Activated naive CD4-positive, alpha-beta T cell treated with anti-CD3 and anti-CD28 coated beads, Interleukin-2, amount 50 U/mL, for 16 hours (primary cell): ENCODE data around the gene NAALAD2.
"Not testable (repeated sequence)": the region's sequence is repeated elsewhere in the genome, so short reads cannot be mapped to it uniquely, and the experiment has no call there.

ENCODE experiments used
- DNase-seq: peaks from one replicate; pipeline ENCODE4 v3.0.0-alpha.2; 2020

NAALAD2 gene

GRCh38 chr11:90134478-90135003 lies at the start of gene NAALAD2:
NAALAD2 (plus strand) TSS chr11:90134663; CDS start chr11:90134759, 96 bp downstream.
- DNase-seq = no peak

- not testable (repeated sequence) for DNase-seq
Measured at GRCh38 chr11:90085650-90086049, 48.8 kb upstream of the NAALAD2 start, which contains the start of gene UBTFL1. UBTFL1 (plus strand) TSS chr11:90085950; CDS start chr11:90085950, 0 bp downstream.

- DNase-seq = not testable (repeated sequence)
Measured at GRCh38 chr11:90088731-90089130, 45.7 kb upstream of the NAALAD2 start.

- DNase-seq = not testable (repeated sequence)
Measured at GRCh38 chr11:90095230-90095924, 39.1 kb upstream of the NAALAD2 start.

DNA sequence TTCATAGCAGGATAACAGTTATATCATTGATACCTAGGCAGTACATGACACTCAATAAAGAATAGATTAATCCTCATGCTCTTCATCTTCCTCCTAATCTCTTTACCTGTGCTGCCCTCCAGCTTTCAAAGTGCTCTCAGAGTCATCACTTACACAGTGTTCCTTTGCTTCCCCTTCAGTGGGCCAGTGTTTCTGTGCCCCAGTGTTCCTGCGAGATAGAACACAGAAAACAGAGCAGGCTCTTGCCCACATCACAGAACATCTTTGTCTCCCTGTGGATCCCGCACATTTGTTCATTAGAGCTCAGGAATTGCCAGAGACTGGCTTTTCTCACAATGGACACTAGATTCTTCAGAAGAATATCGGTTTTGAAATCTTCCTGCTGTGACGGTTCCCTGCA lies 36.2 kb upstream of the NAALAD2 start:
- not testable (repeated sequence) for DNase-seq

DNA sequence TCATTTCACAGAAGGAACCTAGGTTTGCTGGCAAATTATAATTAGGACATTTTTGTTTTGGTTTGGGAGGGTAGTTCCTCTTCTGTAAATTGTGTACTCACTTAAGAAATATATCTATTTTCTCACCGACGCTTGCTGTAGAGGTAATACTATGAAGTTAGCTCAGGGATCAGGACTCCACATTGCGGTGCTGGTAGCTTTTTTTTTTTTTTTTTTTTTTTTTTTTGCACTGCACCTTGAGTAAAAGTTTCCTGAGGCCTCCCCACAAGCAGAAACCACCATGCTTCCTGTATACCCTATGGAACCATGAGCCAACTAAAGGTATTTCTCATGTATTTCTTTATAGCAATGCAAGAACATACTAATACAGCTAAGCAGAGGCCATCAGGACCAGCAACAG lies 34.0 kb upstream of the NAALAD2 start:
- DNase-seq = no peak

DNA sequence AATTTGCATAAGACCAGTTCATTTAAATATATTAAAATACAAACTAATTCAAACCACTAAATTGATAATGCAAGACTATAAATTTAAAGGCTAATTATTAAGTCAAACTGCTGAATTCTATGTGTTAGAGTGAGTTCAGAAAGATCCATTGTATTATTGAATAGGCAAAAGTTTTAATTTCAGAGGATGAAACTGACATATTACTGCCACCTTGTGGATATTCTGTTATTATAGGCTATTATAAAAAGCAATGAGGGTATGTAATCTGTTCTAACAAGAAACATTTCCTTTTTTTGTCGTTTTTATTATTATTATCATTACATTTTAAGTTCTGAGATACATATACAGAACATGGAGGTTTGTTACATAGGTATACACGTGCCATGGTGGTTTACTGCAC lies 20.9 kb upstream of the NAALAD2 start:
- no peak for DNase-seq

DNA sequence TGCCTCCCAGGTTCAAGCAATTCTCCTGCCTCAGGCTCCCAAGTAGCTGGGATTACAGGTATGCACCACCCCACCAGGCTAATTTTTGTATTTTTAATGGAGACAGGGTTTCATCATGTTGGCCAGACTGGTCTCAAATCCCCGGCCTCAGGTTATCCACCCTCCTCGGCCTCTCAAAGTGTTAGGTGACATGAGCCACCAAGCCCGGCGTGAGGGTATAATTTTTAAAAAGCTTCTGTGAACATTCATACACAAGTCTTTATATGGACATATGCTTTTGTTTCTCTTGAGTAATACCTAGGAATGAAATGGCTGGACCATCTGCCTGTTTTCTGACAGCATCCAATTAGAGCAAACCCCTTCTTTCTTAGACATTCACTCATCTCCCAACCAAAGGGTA lies 14.3 kb upstream of the NAALAD2 start:
- no peak for DNase-seq

- DNase-seq = no peak
Measured at GRCh38 chr11:90124371-90124770, 10.1 kb upstream of the NAALAD2 start.

GRCh38 chr11:90124946-90125345 lies 9.5 kb upstream of the NAALAD2 start:
- no peak for DNase-seq

DNA sequence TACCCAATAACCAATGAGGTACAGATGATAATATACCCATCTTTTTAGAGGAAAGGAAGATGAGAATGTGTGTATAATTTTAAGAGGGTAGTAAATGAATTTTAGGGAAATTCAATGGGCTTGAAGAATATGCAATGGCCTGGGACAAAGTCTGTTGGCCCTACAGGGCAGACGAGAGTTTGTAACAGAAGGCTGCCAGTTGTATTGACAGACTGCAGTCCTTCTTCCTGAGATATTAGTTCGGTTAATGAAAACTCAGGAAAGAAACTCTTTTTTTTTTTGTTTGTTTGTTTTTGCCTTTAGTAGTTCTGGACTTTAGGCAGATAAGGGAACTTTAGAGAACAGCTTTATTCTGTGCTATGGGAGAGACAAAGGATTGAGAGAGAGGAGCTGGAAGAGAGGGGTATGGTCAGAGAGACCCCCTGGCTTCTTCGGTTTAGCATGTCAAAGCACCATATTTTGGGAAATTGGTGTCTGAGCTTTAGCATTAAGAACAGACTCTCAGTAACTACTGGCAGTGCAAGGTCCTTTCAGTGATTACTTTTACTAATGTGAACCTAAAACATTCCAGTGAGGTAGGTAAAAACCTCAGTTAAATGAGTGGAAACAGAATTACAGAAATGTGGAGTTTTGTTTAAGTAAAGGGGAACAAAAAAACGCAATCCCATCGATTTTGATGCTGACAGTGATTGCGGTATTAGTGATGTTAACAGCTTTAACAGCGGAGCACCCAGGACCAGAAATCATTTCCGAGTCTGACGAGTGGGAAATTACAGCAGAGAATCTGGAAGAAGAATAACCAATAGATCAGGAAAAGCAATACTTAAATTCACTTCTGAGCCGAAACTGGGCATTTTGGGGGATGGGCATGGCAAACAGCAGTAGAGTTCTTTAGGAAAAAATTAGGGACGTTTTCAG lies 644 bp upstream of the NAALAD2 start:
- no peak for DNase-seq

GRCh38 chr11:90135016-90135415 lies 553 bp downstream of the NAALAD2 start:
- no peak for DNase-seq

GRCh38 chr11:90148900-90149299 lies 14.4 kb downstream of the NAALAD2 start:
- no peak for DNase-seq

DNA sequence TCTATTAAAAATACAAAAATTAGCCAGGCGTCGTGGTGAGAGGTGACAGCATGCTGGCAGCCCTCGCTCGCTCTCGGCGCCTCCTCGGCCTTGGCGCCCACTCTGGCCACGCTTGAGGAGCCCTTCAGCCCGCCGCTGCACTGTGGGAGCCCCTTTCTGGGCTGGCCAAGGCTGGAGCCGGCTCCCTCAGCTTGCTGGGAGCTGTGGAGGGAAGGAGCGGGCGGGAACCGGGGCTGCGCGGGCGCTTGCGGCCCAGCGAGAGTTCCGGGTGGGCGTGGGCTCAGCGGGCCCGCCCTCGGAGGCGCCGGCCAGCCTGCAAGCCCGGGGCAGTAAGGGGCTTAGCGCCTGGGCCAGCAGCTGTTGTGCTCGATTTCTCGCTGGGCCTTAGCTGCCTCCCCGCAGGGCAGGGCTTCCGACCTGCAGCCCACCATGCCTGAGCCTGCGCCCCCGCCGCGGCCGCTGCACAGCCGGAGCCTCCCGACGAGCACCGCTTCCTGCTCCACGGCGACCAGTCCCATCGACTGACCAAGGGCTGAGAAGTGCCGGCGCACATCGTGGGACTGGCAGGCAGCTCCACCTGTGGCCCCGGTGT lies 32.6 kb downstream of the NAALAD2 start:
- DNase-seq = not testable (repeated sequence)

DNA sequence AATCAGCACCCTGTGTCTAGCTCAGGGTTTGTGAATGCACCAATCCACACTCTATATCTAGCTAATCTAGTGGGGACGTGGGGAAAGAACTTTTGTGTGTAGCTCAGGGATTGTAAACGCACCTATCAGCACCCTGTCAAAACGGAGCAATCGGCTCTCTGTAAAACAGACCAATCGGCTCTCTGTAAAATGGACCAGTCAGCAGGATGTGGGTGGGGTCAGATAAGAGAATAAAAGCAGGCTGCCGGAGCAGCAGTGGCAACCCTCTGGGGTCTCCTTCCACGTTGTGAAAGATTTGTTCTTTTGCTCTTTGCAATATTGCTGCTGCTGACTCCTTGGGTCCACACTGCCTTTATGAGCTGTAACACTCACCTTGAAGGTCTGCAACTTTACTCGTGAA lies 33.2 kb downstream of the NAALAD2 start:
- not testable (repeated sequence) for DNase-seq

DNA sequence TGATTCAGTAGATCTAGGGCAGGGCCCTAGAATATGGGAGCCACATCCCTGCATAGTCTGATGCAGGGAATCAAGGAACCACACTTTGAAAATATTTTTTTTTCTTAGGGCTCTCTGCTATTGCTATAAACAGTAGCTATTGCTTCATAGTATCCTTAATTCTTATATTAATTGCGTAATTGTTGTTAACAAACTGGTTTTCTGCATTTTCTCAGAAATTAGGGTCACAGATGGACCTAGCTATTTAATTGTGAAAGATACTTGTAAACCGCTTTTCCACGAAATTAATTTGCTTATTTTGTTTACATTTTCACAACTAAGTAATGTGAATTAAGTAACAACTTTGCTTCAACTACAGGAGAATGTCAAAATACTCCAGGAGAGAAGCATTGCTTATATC lies 34.1 kb downstream of the NAALAD2 start:
- no peak for DNase-seq

DNA sequence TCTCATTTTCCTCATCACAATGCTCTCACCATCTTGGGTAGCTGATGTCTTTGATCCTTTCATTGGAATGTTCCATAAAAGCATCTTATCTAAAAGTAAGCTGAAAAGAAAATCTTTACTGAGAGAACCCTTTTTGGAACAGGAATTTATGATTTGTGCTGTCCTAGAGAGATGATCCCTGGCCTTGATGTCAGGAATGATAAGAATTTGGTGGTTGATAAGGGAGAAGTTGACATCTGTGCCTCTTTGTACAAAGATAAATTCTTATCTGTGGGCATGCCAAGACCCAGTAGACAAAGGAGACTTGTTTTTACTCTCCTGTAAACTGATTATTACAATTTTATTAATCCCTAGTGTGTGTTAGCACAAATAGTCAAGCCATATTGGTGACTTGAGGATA lies 36.9 kb downstream of the NAALAD2 start:
- no peak for DNase-seq

DNA sequence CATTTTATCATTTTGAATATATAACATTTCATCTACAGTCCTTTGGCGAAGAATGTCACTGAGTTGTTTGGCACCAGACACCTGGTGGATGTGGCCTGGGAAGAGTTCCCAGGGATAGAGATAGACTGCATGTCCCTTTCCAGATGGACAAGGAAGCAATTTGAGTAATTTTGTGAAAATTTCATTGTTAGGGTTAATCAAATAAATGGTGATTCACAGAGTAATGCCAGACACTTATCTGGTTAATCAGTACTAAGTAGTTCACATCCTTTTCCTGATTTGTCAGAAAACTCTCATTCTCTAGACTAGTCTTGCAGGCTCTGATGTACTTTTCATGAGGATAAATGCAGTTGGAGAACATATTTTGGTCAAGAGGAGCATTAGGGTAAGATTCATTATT lies 41.6 kb downstream of the NAALAD2 start:
- DNase-seq = no peak

GRCh38 chr11:90178751-90179150 lies 44.3 kb downstream of the NAALAD2 start:
- DNase-seq = no peak

DNA sequence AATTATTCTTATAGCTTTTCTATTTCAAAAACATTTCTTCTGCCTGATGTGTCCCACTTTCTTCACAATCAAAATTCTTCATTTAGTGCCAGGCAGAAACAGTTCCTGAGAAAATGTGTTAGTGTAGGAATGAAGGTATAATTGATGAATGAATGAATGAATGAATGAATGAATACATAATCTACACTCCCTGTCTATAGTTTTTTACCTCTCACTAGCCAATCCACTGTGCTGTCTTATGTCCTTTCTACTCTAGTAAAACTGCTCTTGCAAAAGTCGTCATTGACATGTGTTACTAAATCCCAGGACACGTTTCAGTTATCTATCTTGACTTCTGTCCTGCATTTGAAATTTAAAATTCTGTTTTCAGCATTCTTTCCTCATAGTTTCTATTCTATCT lies 45.5 kb downstream of the NAALAD2 start:
- no peak for DNase-seq

GRCh38 chr11:90187839-90188238 lies 53.4 kb downstream of the NAALAD2 start:
- no peak for DNase-seq

GRCh38 chr11:90189011-90189410 lies 54.5 kb downstream of the NAALAD2 start:
- no peak for DNase-seq

DNA sequence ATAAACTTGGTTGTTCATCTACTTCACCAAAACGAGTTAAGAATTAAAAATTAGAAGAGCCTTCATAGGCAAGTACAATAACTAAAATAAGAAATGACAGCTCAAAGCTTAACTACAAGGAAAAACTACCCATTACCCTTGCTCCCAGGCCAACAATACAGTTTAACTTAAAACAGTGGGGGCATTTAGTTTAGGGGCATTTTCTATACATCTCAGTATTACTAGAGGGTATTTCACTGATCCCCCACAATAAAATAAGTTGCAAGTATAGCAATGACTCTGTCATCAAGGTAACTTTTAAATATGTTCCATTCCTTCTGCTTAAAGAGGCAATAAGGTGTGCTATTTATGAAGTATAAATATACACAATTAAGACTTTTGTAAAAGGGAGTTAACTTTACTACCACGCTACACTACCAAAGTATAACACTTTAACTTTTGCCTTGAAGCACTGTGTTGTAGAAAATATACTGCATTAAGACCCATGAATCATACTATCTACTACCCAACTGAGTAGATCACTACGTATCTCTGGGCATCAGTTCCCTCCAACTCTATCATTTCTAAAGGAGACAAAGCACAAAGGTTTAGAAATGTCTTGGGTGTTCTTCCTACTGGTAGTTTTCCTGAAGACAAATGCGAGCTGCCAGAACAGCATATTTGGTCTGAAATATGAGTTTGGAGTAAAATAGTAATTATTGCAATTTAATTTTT lies 58.6 kb downstream of the NAALAD2 start:
- DNase-seq = no peak
